Measurements from ENCODE around the gene ZRANB2.

Gene ZRANB2

DNA sequence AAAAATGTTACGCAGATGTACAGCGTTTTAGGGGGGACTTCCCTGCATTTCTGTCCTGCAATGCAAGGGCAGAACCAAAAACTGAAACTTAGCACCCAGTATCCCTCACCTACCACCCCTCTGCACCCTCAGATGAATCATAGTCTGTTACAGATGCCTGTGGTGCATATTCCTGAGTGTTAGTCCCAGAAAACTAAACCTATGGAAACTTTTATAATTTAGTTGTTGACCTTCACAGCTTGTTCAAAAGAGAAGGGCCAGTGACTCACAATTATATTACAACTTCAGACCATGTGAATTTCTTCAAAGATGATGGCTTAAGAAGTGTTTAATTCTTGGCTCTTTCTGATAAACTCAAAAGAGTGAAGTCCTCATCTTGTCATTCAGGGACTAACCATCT, 39.0 kb downstream of the ZRANB2 start:
- H3K4me3 ChIP-seq (ENCODE audit: low read depth, low read length) = no peak overlapping the region
- no peak for TF ChIP-seq CTCF (IDR thresholded peaks at IDR 0.05; ENCODE audit: borderline replicate concordance, insufficient read depth, low read depth, low read length)

DNA sequence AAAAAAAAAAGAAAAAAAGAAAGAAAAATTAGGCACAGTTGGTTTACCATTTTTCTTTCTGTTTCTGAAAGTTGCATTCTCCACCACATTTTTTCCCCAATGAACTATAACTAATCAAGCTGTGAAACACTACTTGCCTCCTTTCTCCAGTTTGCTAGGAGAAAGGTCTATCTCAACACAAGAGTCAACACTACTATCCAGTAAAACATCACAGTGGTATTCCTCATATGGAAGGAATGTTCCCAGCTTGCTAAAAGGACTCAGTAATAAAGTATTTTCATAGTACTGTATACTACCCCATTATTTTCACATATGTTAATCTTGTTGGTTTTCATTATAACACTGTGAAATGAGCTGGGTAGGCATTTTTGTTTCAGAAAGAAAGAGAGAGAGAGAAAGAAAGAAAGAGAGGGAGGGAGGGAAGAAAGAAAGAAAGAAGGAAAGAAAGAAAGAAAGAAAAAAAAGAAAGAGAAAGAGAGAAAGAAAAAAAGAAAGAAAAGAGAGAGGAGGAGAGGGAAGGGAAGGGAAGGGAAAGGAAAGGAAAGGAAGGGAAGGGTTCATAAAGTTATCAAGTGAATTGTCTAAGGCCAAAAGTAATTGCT, 41.1 kb downstream of the ZRANB2 start:
- H3K4me3 ChIP-seq (ENCODE audit: low read depth, low read length) = no peak overlapping the region
- no peak for TF ChIP-seq CTCF (IDR thresholded peaks at IDR 0.05; ENCODE audit: borderline replicate concordance, insufficient read depth, low read depth, low read length)

DNA sequence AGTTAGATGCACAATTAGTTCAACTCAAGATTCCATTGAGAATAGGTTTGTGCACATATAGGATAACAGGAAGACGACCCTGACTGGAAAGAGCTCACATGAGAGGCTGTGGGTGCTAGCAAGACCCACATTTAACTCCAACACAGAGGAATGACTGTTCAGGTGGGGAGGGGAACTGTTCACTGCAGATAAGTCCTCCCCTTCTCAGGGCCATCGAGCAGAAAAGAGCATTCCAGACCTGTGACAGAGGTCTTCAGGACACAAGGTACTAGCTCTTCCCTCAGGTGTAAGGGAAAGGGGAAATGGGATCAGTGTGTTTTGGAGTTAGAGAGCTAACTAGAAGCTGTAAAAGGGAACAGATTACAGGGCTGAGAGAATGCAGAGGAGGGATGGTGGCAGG, 41.9 kb downstream of the ZRANB2 start:
- H3K4me3 ChIP-seq (ENCODE audit: low read depth, low read length) = no peak overlapping the region
- TF ChIP-seq CTCF (IDR thresholded peaks at IDR 0.05; ENCODE audit: borderline replicate concordance, insufficient read depth, low read depth, low read length) = no peak

DNA sequence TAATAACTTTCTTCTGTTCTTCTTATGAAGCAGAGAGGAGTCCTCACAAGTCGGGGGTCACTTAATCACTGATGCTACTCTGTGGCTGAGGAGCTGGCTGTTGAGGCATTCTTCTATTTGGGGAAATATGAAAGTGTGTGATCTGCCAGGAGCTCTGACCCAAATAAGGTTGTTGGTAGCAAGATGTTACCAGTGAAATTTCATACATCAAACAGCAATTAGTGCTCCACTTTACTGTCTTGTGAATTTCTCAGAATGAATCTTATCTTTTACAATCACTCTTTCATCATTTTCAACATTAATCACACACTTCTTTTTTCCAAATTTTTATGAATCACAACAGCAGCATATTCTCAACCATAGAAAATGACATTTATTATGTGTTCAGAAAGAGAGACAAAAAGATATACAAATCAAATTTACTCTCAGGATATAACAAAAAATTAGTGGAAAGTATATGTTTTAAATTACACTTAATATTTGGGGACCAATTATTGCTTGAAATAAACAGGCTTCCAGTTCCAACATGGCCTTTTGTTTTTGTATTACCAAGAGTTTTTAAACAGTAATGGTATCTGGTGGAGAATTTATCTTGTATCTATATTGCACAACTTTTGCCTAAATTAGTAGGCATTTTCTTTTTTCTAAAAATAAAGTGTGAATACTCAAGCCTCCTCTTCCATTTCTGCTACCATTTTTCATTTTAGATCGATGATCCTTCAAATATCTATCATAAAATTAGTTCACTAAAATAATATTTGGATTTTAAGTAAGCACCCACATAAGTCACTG, 42.8 kb downstream of the ZRANB2 start:
- TF ChIP-seq CTCF (IDR thresholded peaks at IDR 0.05; ENCODE audit: borderline replicate concordance, insufficient read depth, low read depth, low read length) = no peak
- H3K4me3 ChIP-seq (ENCODE audit: low read depth, low read length) = no peak overlapping the region

DNA sequence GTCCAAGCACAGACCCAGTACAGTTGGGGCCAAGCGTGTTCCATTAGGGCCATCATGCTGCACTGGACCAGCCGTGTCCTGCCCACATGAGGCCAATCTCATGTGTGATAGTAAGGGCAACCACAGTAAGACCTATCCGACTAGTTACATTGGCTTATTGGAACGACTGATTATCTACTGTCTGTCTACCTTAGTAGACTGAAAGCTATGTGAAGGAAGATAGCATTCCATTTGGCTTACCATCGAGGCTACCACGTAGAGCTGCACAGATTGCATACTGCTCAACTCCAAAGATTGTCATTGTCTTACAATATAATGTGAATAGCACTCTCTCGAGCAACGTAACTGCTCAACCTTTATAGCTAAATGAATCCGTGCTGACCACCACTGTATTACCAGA, 43.8 kb downstream of the ZRANB2 start:
- no peak for TF ChIP-seq CTCF (IDR thresholded peaks at IDR 0.05; ENCODE audit: borderline replicate concordance, insufficient read depth, low read depth, low read length)
- no peak overlapping the region for H3K4me3 ChIP-seq (ENCODE audit: low read depth, low read length)

DNA sequence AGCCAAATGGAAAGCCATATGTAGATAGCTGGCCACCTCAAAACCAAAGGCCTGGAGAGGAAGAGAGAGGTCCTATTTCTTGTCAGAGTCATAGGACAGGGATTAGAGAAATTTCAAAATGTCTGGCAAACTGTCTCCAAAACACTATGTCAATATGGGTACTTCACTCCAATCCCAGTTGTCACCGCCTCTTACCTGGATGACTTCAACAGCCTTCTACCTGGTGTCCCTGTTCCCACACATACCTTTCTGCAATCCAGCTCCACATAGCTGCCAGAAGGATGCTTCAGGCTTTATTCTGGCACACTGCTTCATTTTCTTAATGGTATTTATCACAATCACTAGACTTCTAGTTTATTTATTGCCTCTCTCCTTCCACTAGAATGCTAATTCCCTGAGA, 47.7 kb downstream of the ZRANB2 start:
- TF ChIP-seq CTCF (IDR thresholded peaks at IDR 0.05; ENCODE audit: borderline replicate concordance, insufficient read depth, low read depth, low read length) = no peak
- no peak overlapping the region for H3K4me3 ChIP-seq (ENCODE audit: low read depth, low read length)

DNA sequence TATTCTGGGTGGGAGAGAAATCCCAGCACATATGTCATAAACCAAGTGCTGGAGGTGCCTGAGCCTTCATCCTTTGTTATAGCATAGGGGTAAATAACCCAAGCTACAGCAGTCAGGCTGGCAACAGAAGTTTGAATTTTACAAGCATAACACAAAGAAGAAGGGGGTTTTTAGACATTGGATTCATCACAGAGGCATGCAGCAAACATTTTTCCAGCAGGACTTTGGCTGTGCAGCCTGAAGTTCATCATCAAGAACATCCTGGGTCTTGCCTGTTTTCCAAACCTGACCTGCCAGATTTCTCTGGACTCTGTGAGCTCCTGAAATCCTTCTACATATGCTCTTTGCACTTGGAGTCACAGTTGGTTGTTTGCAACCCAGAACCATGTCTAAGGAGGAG, 49.4 kb downstream of the ZRANB2 start:
- no peak overlapping the region for H3K4me3 ChIP-seq (ENCODE audit: low read depth, low read length)
- TF ChIP-seq CTCF (IDR thresholded peaks at IDR 0.05; ENCODE audit: borderline replicate concordance, insufficient read depth, low read depth, low read length) = no peak
